AG10803 (cell line): Measurements from ENCODE around the gene GLE1.

Experiments used
- DNase-seq: peaks from one replicate; pipeline ENCODE4 v3.0.0; 2010; ENCODE audit warnings: low read depth
- H3K4me3 ChIP-seq: 2 replicates; pipeline ENCODE4 v1.5.1; 2011; ENCODE audit warnings: mild to moderate bottlenecking, low read length, control low read depth
- TF ChIP-seq, protein P1 (sequence below): conservative IDR thresholded peaks from 2 replicates; pipeline ENCODE4 v1.5.1; 2011; ENCODE audit warnings: mild to moderate bottlenecking, low read length, control low read depth, inconsistent platforms

The GLE1 gene

DNA sequence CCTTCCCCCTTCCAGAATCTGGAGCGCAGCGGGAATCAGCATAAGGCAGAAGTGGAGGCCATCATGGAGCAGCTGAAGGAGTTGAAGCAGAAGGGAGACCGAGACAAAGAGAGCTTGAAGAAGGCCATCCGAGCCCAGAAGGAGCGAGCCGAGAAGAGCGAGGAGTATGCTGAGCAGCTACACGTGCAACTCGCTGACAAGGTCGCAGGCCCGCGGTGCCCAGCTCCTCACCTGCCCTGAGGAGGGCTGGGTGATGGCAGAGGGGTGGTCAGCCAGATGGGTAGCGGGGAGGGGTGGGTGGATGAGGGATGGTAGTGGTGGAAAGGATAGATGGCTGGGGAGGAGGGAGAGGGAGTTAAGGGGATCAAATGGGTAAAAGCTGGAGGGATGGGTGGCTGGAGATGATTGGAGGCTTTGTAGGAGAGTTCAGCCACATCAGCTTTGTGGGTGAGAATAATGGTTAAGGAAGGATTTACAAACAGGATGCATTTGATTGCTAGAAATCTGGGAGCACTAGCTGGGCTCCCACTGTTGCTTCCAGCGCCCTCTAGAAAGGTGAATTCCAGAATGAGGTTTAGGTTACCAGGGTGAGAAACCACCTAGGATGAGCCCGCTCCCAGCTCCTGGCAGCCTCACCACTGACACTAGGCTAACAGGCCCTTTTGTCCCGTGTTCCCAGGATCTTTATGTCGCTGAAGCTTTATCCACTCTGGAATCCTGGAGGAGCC lies 19.7 kb upstream of the GLE1 start:
- TF ChIP-seq, protein P1, sequence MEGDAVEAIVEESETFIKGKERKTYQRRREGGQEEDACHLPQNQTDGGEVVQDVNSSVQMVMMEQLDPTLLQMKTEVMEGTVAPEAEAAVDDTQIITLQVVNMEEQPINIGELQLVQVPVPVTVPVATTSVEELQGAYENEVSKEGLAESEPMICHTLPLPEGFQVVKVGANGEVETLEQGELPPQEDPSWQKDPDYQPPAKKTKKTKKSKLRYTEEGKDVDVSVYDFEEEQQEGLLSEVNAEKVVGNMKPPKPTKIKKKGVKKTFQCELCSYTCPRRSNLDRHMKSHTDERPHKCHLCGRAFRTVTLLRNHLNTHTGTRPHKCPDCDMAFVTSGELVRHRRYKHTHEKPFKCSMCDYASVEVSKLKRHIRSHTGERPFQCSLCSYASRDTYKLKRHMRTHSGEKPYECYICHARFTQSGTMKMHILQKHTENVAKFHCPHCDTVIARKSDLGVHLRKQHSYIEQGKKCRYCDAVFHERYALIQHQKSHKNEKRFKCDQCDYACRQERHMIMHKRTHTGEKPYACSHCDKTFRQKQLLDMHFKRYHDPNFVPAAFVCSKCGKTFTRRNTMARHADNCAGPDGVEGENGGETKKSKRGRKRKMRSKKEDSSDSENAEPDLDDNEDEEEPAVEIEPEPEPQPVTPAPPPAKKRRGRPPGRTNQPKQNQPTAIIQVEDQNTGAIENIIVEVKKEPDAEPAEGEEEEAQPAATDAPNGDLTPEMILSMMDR: no peak
- H3K4me3 ChIP-seq: no peak overlapping the region
- DNase-seq: no peak

GRCh38 chr9:128485414-128485855 lies 19.1 kb upstream of the GLE1 start:
- TF ChIP-seq, protein P1: no peak
- H3K4me3 ChIP-seq: no peak overlapping the region
- no peak for DNase-seq

- no peak overlapping the region for H3K4me3 ChIP-seq
- TF ChIP-seq, protein P1: no peak
- no peak for DNase-seq
Measured at GRCh38 chr9:128486201-128486600, 18.3 kb upstream of the GLE1 start.

DNA sequence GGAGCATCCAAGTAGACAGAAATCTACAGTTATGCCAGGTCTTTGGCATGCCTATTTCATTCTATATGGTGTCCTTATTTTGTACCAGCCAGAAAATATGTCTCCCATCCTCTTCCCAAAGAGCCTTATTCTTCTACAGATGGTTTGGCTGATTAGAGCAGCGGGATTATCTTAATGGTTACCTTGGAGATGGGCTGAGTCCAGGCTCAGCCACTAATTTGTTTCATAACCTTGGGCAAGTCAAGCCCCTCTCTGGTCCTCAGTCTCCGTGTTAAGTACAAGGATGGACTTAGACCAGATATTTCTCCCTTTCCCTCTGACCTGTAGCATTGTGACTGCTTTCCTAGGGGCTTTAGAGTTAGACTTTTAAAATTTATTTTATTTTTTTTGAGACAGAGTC lies 11.1 kb upstream of the GLE1 start:
- no peak for DNase-seq
- TF ChIP-seq, protein P1: no peak
- H3K4me3 ChIP-seq: no peak overlapping the region

GRCh38 chr9:128494108-128494745 lies 10.3 kb upstream of the GLE1 start:
- no peak overlapping the region for H3K4me3 ChIP-seq
- DNase-seq: no peak
- TF ChIP-seq, protein P1: no peak

DNA sequence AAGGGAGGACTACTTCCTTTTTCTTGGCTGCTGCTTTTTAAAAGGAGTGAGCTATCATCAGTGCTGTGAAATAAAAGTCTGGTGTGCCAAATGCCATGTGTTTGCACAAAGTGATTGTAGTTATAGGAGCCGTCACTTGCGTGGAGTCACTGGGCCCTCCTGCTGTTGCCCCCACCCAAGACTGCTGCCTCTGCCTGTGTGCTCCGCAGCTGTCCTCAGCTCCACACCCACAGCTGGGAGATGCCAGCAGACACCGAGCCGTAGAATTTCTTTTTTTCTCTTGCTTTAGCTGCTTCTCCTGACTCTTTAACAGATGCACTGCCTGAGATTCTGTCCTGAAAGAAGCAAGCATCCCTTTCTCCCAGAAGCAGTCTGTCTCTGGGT lies 9.8 kb upstream of the GLE1 start:
- DNase-seq: no peak
- TF ChIP-seq, protein P1: no peak

GRCh38 chr9:128495296-128495695 lies 9.2 kb upstream of the GLE1 start:
- H3K4me3 ChIP-seq: no peak overlapping the region
- no peak for DNase-seq
- TF ChIP-seq, protein P1: no peak

More for the DNA sequence above, 9.8 kb upstream of the GLE1 start:
- no peak overlapping the region for H3K4me3 ChIP-seq
